SU-DHL-6 (cell line): Measurements from ENCODE around the gene TIMM10.

Experiments
- H2AFZ ChIP-seq: fragments of 200-600 bp; sonication (generic); 2 replicates; pipeline ENCODE4 v1.6.1; 2014; ENCODE audit warnings: low read depth, mild to moderate bottlenecking, moderate library complexity, mixed read lengths, antibody characterized with exemption, low read length; ENCODE audit not compliant: severe bottlenecking
- H3F3A ChIP-seq: fragments of 200-600 bp; shearing (Covaris generic); 2 replicates; pipeline ENCODE4 v1.6.0; 2016; ENCODE audit warnings: antibody characterized with exemption, mild to moderate bottlenecking; ENCODE audit not compliant: insufficient read depth
- H3K27ac ChIP-seq: fragments of 200-600 bp; sonication (generic); 2 replicates; pipeline ENCODE4 v1.5.1; 2016; ENCODE audit warnings: low read depth, mild to moderate bottlenecking, low read length, moderate library complexity, mixed read lengths
- H3K27me3 ChIP-seq: fragments of 200-600 bp; sonication (generic), shearing (Covaris generic); 2 replicates; pipeline ENCODE4 v1.6.0; 2014; ENCODE audit warnings: mild to moderate bottlenecking, low read length
- H3K36me3 ChIP-seq: fragments of 200-600 bp; sonication (generic); 2 replicates; pipeline ENCODE4 v1.6.1; 2014; ENCODE audit warnings: mild to moderate bottlenecking, low read length, mixed read lengths
- H3K4me2 ChIP-seq: fragments of 300-600, 200-600 bp; shearing (Covaris generic), sonication (generic); 2 replicates; pipeline ENCODE4 v1.6.0; 2014; ENCODE audit warnings: low read length, low read depth, mild to moderate bottlenecking; ENCODE audit not compliant: poor library complexity, severe bottlenecking
- H3K4me3 ChIP-seq: fragments of 200-600 bp; sonication (generic); 2 replicates; pipeline ENCODE4 v1.5.1; 2014; ENCODE audit warnings: antibody characterized with exemption, low read length, mild to moderate bottlenecking, mixed read lengths; ENCODE audit not compliant: insufficient read depth, poor library complexity, severe bottlenecking
- H3K79me2 ChIP-seq: fragments of 200-600 bp; sonication (generic); 2 replicates; pipeline ENCODE4 v1.6.1; 2014; ENCODE audit warnings: mild to moderate bottlenecking, low read length, moderate library complexity; ENCODE audit not compliant: insufficient read depth
- H3K9ac ChIP-seq: fragments of 200-600 bp; sonication (generic); 2 replicates; pipeline ENCODE4 v1.7.0; 2014; ENCODE audit warnings: mild to moderate bottlenecking, low read length
- H3K9me2 ChIP-seq: fragments of 200-600 bp; sonication (generic); replicated peaks from 2 replicates; pipeline ENCODE4 v1.6.1; 2014; ENCODE audit warnings: low read length; ENCODE audit not compliant: insufficient read depth
- H3K9me3 ChIP-seq: fragments of 200-600 bp; sonication (generic); 2 replicates; pipeline ENCODE4 v1.6.1; 2014; ENCODE audit warnings: low read length, mixed read lengths; ENCODE audit not compliant: insufficient read depth
- H4K20me1 ChIP-seq: fragments of 200-600 bp; sonication (generic); 2 replicates; pipeline ENCODE4 v1.6.1; 2014; ENCODE audit warnings: low read depth, mild to moderate bottlenecking, antibody characterized with exemption, low read length, moderate library complexity, mixed read lengths
- CTCF ChIP-seq: fragments of 200-600 bp; sonication (generic); IDR thresholded peaks from one replicate; pipeline ENCODE4 v1.5.1; 2017; ENCODE audit warnings: antibody characterized with exemption, mild to moderate bottlenecking, low read length, moderate library complexity; ENCODE audit not compliant: insufficient read depth, poor library complexity, severe bottlenecking
- EZH2phosphoT487 ChIP-seq: fragments of 200-600 bp; sonication (generic), shearing (Covaris generic); conservative IDR thresholded peaks from 2 replicates; pipeline ENCODE4 v1.6.1; 2018; ENCODE audit warnings: mild to moderate bottlenecking, antibody characterized with exemption, low read length, moderate library complexity, mixed read lengths

The TIMM10 gene

GRCh38 chr11:57487920-57488659, 42.5 kb downstream of the TIMM10 start:
- H3K9me2 ChIP-seq: no peaks in the 10 kb centered on the region
- H3K4me2 ChIP-seq: no peak overlapping the region
- H3K9me3 ChIP-seq: no peaks in the 10 kb centered on the region
- H3K27me3 ChIP-seq: no peaks in the 10 kb centered on the region
- no peaks in the 10 kb centered on the region for H4K20me1 ChIP-seq
- no peak for TF ChIP-seq EZH2phosphoT487
- TF ChIP-seq CTCF: no peak
- no peak overlapping the region for H3K27ac ChIP-seq
- H3K36me3 ChIP-seq: 0 out of 2 replicates have a peak, but pooled peaks cover 12% of the 10 kb centered on the region
- no peak overlapping the region for H2AFZ ChIP-seq
- H3K4me3 ChIP-seq: no peak overlapping the region
- no peaks in the 10 kb centered on the region for H3K79me2 ChIP-seq
- no peaks in the 10 kb centered on the region for H3F3A ChIP-seq
- no peak overlapping the region for H3K9ac ChIP-seq

- Histone ChIP-seq H2AFZ (no peak overlapping the region), H4K20me1 (no peaks in the 10 kb centered on the region), H3K4me3 (no peak overlapping the region), H3K36me3 (0 out of 2 replicates have a peak, but pooled peaks cover 12% of the 10 kb centered on the region), H3K27me3 (no peaks in the 10 kb centered on the region), H3K27ac (no peak overlapping the region), H3K9me3 (no peaks in the 10 kb centered on the region), H3F3A (no peaks in the 10 kb centered on the region), H3K4me2 (no peak overlapping the region), H3K9ac (no peak overlapping the region), H3K79me2 (no peaks in the 10 kb centered on the region), H3K9me2 (no peaks in the 10 kb centered on the region)
- no peak for TF ChIP-seq EZH2phosphoT487
- TF ChIP-seq CTCF: no peak
Measured at GRCh38 chr11:57487021-57487778, 43.4 kb downstream of the TIMM10 start.

- Histone ChIP-seq H3K9ac (no peak overlapping the region), H3K9me2 (no peaks in the 10 kb centered on the region), H3K27me3 (no peaks in the 10 kb centered on the region), H3K36me3 (0 out of 2 replicates have a peak, but pooled peaks cover 12% of the 10 kb centered on the region), H3K9me3 (no peaks in the 10 kb centered on the region), H3K4me3 (no peak overlapping the region), H3K27ac (no peak overlapping the region), H3K79me2 (no peaks in the 10 kb centered on the region), H4K20me1 (no peaks in the 10 kb centered on the region), H2AFZ (no peak overlapping the region), H3F3A (no peaks in the 10 kb centered on the region), H3K4me2 (no peak overlapping the region)
- TF ChIP-seq CTCF (no peak), EZH2phosphoT487 (no peak)
Measured at GRCh38 chr11:57485217-57485990, 45.1 kb downstream of the TIMM10 start.
